Head of caudate nucleus (tissue), 42 donors: ENCODE results near the gene EME2.
"Not testable (repeated sequence)": the region's sequence is repeated elsewhere in the genome, so short reads cannot be mapped to it uniquely, and the experiment has no call there.

Source experiments
- DNase-seq, 42 donors: peaks; one replicate each; pipeline versions ENCODE4 v3.0.0 to v3.0.0-alpha.2; 2020 to 2021; ENCODE audit warnings: mixed read lengths in 7 of 42
- intact Hi-C: fragments of 100-400 bp; cut with DNase I; formaldehyde crosslinking; loops from one replicate; pipeline ENCODE4 v1.15.0; 2022

EME2 gene

DNA sequence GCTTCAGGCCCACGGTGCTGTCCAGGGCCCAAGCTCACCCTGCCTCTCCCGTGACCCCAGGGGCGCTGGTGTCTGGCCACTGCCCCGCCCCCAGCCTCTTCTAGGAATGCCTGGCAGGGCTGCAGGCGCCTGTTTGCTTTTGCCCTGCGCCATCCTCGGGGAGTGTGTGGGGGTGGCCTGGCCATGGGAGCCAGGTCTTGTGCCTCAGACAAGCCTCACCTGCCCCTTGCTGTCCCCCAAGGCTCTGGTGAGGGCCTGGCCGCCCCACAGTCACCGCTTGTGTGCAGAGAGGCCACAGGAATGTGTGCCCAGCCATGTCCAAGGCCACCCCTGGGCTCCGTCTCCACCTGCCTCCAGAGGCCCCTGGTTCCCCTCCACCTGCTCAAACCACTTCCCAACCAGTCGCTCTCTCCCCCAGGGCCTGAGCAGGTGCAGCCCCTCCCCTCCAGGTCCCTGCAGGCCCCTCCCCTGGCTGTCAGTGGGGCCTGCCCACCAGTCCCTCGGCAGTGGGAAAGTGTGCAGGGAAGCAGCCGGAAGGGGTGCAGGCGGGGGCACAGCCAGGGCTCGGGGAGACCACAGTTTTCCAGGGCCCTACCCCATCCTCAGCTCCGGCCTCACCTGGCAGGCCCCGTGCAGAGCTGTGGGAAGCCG is 21.7 kb downstream of the EME2 start:
- intact Hi-C loops, result no loop called here
- no peak for DNase-seq

DNA sequence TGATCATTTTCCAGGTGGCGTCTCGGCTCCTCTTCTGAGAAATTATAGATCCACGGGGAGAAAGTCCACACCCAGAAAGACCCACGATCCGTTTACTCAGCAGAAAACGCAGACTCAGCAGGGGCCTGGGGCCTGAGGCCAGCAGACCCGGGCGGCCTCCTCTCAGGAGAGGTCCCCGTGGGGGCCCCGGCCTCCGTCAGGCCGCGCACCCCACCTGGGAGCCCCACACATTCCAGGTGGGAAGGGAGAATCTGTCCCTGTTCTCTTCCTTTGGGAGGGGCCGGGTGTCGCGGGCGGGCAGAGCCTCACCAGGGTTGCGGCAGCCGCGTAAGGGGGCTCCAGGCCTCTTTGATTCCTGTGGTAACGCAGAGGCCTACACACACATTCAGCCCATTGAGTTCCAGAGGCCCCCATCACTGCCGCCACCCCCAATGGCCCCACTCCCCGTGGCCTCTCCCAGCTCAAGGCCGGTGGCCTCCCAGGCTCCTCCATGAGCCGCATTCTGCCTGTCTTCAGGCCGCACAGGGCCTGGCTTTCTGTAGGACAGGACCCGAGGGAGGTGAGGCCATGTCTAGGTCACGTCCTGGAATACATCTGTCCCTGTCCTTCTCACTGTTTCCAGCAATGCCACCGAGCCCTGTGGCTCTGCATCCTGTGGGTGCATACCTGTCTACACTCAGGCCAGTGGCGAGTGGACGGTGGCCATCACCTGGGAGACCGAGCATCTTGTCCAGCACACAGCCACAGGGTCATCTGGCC is 22.5 kb downstream of the EME2 start:
- no peak for DNase-seq

DNA sequence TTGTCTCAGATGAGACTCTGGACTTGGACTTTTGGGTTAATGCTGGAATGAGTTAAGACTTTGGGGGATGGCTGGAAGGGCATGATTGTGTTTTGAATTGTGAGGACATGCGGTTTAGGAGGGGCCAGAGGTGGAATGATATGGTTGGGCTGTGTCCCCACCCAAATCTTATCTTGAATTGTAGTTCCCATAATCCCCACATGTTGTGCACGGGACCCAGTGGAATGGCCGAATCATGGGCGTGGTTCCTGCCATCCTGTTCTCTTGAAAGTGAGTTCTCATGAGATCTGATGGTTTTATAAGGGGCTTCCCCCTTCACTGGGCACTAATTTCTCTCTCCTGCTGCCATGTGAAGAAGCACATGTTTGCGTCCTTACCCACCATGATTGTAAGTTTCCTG is 26.7 kb downstream of the EME2 start:
- intact Hi-C loops, DNase-seq: not testable (repeated sequence)

More for the DNA sequence above, 22.5 kb downstream of the EME2 start:
- intact Hi-C loops, result no loop called here

DNA sequence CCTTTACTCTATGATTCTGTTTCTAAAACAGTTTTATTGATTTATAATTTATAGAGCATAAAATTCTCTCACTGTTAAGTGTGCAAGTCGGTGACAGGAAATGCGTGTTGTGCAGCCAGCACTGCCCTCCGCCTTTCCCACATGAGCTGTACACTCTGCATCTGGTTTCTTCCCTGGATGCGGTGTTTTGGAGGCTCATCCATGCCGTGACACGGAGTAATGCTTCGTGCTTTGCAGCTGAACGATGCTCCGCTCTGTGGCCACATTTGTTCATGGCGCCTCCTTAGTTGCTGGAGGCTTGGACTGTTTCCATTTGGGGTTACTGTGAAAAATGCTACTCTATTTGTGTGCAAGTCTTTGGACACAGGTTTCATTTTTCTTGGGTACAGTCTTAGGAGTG is 28.1 kb downstream of the EME2 start:
- no peak for DNase-seq

DNA sequence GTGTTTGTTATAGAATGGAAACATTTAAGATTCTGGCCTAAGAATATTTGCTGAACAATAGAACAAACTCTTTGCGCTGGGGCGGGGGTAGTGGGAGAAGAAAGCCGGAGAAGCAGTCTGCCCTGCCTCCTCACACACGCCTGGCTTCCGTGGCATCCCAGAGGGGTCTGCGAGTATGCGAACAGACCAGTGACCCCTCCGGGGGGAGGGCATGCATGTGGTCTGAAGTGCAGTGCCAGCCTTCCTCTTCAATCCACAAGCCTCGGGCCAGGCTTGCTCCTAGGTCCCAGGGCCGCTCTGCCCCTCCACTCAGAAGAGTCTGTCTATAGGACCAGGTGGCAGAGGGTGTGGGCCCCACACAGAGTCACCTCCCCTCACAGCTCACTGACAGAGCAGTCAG is 35.0 kb downstream of the EME2 start:
- DNase-seq, result no peak
- intact Hi-C loops, result no loop called here

More for the DNA sequence above, 28.1 kb downstream of the EME2 start:
- intact Hi-C loops, result no loop called here

DNA sequence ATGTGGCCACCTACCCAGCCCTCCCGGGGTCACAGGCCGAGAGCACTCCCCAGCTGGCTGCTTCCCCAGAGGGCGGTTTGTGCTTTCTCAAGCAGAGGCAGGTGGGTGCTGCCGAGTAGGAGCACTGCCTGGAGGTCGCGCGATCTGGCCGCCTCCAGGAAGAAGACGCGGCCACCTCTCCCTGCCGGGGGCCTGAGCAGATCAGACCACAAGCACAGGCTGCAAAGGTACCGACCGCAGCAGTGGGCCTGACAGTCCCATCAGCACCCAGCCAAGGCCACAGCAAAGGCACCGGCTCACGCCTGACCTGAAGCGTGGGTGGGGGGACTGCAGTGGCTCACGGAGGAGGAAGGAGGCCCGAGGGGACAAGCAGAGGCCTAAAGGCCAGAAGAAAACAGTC is 36.1 kb downstream of the EME2 start:
- intact Hi-C loops, result no loop called here
- no peak for DNase-seq

DNA sequence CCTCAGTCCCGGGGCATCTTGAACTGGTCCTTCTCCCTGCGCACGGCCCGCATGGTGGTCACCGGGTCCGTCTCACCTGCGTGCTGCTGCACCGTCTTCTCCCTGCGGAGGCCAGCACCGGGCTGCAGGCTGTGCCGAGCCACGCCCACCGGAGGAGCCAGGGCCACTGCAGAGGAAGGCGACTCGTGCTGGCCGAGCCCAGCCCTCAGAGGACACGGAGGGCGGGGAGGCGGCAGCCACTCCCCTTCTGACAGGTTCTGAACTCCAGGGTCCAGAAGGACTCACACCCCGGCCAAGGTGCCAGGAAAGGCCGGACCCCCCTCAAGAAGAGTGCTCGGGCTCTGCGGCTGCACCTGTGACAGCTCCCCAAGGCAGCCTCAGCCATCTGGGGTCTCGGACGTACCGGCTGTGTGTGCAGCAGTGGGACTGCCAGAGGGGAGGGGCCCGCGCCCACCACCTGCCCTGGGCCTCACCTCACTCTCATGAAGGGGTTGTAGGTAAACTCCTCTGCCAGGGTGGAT is 36.7 kb downstream of the EME2 start:
- intact Hi-C loops, result no loop called here
- DNase-seq, result no peak

DNA sequence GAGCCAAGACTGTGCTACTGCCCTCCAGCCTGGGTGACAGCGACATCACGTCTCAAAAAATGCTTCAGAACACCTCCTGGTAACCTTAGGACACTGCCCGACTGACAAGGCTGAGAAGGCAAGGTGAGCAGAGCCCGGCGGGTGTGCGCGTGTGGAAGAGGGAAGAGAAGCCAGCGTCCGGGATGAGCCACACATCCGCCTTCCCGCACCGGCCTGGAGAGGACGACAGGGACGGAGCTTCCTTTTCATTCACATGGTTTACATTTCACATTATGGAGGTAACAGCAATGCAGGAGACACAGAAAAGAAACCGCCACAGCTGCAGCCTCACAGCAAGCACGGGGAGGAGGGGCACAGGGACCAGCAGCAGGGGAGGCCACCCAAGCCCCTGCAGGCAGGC is 37.5 kb downstream of the EME2 start:
- intact Hi-C loops, result no loop called here
- DNase-seq, result no peak

DNA sequence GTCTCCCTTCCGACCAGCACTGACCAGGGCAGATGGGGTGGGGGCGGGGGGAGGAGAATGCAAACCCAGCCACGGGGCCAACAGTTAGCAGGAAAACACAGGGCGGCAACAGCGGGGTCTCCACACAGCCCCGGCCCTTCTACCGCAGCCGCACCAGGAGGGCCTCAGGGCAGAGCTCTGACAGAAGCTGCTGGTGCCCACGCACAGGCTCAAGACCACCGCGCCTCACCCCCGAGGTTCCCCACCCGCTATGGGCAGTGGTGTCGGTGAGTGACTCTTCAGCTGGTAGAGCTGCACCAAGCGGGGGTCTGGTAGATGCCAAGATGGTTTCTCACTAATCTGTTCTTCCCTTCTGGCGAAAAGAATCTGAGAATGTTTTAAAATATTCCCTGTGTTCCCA is 37.9 kb downstream of the EME2 start:
- no peak for DNase-seq
- intact Hi-C loops, result no loop called here

DNA sequence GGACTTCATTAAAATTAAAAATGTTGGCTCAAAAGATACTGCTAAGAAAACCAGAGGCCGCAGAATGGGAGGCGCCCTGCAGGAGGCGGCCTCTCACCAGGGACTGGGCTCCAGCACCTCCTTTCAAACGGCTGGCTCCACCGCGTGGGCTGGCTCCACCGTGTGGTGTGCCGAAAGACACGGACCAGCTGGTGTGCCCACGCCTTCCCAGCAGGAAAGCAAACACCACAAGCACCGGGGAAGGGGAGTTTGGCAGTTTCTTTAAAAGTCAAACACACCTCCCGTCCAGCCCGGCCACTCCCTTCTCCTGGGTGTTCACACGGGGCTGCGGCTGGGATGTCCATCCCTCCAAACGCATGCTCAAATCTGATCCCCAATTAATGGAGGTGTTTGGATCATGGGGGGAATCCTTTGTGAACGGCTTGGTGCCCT is 40.1 kb downstream of the EME2 start:
- intact Hi-C loops, result no loop called here
- peak in 25 of 42 donors; percentile 9 to 58 (median 21) for DNase-seq

DNA sequence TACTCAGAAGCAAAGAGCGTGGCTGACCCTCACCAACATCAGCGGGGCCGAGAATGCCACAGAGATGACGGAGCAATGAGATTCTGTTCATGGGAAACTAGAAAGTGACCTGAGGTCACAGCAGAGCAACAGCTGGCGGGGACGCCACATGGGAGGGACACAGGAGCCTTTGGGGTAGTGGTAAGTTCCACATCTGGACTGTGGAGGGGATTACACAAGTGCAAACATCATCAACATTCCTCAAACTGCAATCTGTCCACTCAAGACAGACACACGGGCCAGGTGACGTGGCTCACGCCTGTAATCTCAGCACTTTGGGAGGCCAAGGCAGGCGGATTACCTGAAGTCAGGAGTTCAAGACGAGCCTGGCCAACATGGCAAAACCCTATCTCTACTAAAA is 42.9 kb downstream of the EME2 start:
- intact Hi-C loops, result no loop called here
- no peak for DNase-seq

DNA sequence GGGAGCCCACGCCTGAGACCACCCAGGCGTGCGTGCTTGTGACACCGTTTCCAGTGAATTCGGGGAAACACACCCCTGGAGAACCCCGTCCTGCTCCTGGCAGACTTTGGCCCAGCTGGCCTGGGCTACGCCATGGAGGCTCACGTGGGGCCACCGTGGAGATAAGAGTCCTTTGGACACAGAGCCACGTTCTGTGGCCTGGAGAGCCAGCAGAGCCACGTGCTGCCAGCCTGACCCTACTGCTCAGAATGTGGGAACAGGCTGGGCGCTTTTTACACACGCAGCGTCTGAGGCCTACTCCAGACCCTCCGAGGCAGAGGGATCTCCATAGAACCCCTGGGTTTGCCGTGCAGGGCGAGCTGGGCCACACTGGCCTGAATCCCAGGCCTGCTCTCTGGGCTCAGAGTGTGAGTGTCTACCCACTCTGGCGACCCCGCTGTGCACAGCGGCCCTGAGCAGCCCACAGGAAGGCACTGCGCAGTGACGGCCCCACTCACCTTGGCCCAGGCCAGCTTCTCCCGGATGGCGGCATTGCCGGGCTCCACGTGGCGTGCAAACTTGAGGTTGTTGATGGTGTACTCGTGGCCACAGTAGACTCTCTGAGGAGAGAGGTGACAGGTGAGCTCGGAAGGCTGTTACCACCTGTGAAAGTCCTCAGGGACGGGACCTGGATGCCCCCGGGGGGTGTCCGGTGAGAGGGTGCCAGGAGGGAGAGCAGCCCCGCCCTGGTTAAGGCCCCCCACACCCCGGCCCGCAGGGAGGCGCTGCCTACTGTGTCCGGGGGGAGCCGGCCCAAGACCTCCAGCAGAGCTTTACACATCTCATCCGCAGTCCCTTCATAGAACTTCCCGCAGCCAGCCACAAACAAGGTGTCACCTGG is 44.0 kb downstream of the EME2 start:
- intact Hi-C loops, result no loop called here
- DNase-seq, result no peak

DNA sequence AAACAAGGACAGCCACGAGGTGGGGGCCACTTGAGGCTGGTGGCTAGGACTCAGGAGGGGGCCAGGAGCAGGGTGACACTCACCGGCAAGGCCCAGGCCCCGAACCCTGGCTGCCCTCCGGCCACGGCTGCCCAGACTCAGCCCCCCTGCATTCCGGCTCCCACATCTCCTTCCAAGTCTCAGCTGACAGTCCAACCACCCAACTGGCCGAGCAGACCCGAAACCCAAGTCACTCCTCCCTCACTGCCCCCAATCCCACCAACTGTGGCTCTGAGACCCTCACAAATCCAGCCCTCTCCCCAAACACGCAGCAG is 44.6 kb downstream of the EME2 start:
- intact Hi-C loops, result no loop called here
- no peak for DNase-seq

DNA sequence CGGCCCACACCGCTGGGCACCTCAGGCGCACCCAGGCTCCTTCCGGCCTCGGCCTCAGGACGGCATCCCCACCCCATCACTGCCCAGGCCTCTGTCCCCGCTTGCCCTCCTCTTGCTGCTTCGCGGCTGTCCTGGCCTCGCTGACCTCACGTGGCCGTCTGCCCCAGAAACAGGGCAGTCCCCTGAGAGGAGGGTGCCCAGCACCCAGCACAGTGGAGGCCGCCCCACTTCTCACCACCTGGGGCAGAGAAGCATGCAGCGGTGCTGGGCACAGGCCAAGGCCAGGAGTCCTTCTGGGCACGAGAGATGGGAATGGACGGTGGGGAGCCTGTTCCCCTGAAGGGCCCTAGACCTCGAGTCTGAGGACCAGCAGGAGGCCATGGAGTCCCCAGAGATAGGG is 45.1 kb downstream of the EME2 start:
- DNase-seq, result no peak
- intact Hi-C loops, result no loop called here

DNA sequence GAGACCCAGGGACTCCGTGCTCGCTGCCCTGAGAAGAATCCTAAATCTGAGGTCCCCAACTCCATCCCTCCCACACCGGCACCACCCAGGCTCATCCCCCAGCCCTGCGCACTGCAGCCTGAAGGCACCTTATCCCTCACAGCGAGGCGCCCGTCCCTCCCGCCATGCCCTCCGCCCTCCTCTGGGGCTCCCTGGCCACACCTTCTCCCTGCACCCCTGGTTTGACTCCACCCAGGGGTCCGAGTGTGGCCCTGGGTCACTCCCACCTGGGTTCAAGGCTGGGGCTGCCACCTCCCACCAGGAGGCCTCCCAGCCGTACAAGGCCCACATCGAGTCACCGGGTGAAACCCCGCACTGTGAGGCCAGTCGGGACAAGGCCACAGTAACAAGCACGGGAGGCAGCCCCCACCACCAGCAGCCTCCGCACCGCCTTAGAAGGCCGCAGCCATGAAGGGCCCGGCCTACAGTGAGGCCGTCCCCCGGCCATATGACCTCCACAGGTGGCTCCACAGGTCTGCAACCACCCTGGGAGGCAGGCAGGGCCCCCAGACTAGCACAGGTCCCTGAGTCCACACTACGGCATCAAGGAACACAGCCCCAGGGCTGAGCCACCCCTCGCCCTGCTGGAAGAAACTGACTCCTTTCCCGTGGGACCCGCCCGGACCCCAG is 45.7 kb downstream of the EME2 start:
- intact Hi-C loops, result no loop called here
- no peak for DNase-seq

DNA sequence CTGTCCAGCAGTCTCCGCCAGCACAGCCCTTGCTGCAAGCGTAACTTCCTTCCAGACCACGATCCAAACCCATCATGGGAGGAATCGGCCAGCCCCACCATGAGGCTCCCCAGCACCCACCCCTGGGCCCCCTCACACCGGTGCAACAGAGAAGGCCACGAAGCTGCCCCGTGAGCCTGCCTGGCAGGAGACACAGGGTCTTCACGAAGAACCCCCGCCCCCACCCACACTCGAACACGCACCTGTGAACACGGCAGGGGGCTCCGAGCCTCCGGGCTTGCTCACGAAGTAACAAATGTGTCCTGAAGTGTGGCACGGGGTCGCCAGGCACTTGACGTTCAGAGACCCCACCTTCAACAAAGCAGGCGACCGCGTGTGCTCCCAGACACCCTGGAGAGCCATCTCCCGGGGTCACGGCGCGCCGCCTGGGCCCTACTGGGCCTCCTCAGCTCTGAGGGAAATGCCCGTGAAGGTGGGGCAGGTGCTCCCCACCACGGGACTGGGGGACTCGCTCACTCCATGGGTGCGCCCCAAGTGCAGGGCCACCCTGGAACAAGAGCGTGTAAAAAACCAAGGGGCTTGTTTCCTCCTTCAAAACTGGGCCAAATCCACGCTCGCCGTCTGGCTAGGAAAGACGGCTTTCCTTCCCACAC is 46.4 kb downstream of the EME2 start:
- peak in 1 of 42 donors; percentile 10 for DNase-seq
- intact Hi-C loops, result no loop called here

DNA sequence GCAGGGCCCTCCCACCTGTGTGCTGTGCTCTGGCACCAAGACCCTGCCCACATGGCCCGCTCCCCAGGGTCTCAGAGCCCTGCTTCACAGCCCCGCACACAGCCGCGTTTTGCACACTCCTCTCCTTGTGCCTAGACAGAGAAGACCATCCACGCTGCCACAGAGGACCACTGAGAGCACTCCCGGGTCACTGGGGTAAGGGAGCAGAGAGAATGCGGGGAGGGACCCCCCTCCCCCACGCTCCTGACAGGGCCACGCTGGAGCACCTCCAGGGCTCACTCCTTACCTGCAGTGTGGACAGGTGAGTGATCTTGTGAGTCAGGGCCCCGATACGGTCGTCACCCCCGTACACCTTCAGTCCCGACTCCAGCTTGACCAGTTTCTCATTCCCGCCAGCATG is 47.0 kb downstream of the EME2 start:
- peak in 2 of 42 donors; percentile 6 to 19 for DNase-seq
- intact Hi-C loops, result no loop called here

DNA sequence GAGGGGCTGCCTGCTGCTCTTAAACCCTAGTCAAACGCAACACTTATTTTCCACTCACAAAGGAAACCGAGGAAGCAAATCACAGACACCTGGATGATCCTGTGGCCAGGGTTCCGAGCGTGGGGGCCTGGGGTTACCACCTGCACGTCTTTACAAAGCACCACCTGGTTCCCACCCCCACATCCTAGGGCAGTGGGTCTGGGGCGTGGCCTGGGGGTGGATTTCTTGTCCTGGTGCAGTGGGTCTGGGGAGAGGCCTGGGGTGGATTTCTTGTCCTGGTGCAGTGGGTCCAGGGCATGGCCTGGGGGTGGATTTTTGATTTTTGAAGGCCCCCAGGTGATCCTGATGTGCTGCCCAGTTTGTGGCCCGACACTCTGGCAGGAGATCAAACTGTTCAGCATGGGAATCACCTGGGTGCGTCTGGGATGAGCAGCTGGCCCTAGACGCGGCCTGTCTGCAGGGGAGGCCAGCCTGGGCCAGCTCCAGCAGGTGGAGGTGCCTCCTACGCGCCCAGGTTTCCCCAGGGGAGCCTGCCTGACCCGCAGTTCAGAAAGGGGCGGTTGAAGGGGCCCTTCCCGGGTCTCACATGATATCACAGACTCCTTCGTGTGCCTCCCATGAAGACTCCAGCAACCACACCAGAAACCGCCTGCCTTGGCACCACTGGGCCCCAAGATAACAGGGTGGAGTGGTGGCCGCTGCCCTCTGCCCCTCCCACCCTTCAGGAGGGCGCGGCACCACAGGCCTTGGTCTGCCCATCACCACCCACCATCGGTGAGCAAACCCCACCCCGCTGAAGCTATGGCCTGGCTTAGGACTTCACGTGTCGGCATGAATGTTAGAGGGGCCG is 47.7 kb downstream of the EME2 start:
- peak in 2 of 42 donors; percentile 16 to 18 for DNase-seq
- intact Hi-C loops, result no loop called here
